Activated CD8-positive, alpha-beta T cell treated with anti-CD3 and anti-CD28 coated beads for 36 hours (primary cell): Measurements from ENCODE around the gene CYFIP1. TPM values are rescaled to one million over a fixed set of nuclear protein-coding genes. Genes with fewer than 3 reads are reported as not detected.
"Not testable (repeated sequence)": the region's sequence is repeated elsewhere in the genome, so short reads cannot be mapped to it uniquely, and the experiment has no call there.

ENCODE experiments used
- ATAC-seq: fragments of 200-7000 bp; cut with Tn5 transposase; one replicate; pipeline ENCODE4 v1.10.0; 2021; ENCODE audit warnings: mild to moderate bottlenecking, moderate library complexity
- CTCF ChIA-PET: fragments of 350-600 bp; sonication (Branson Sonifier 250); formaldehyde crosslinking; loops from one replicate; lab custom pipeline; 2021; ENCODE audit warnings: antibody characterized with exemption; lab: Charles Lee
- POLR2A ChIA-PET: fragments of 350-600 bp; sonication (Branson Sonifier 250); formaldehyde crosslinking; loops from one replicate; lab custom pipeline; 2021; ENCODE audit warnings: antibody characterized with exemption; lab: Charles Lee
- DNase-seq: peaks from one replicate; pipeline ENCODE4 v3.0.0-alpha.2; 2020
- H3K27ac Mint-ChIP-seq: one replicate; pipeline ENCODE4 v1.8.0; 2021; ENCODE audit warnings: mild to moderate bottlenecking, mixed read lengths
- H3K27me3 Mint-ChIP-seq: one replicate; pipeline ENCODE4 v1.8.0; 2021; ENCODE audit warnings: mixed read lengths
- H3K36me3 Mint-ChIP-seq: one replicate; pipeline ENCODE4 v1.8.0; 2021; ENCODE audit warnings: low read depth, mixed read lengths
- H3K4me1 Mint-ChIP-seq: one replicate; pipeline ENCODE4 v1.8.0; 2021; ENCODE audit warnings: low read depth, mixed read lengths
- H3K4me3 Mint-ChIP-seq: one replicate; pipeline ENCODE4 v1.8.0; 2021; ENCODE audit warnings: mild to moderate bottlenecking, moderate library complexity, mixed read lengths
- H3K9me3 Mint-ChIP-seq: one replicate; pipeline ENCODE4 v1.8.0; 2021; ENCODE audit warnings: mixed read lengths
- intact Hi-C: fragments of 100-400 bp; cut with micrococcal nuclease; formaldehyde crosslinking; loops from one replicate; pipeline ENCODE4 v1.10.0; 2022
- total RNA-seq, 2 experiments: library from RNA; stranded (reverse); gene quantifications; one replicate each; pipeline ENCODE4 v1.2.3, GENCODE V29; 2021
- TF ChIP-seq, protein P1 (sequence below): fragments of 200-600 bp; IDR thresholded peaks from one replicate; pipeline ENCODE4 v1.8.0; 2022; ENCODE audit warnings: antibody characterized with exemption, mild to moderate bottlenecking

The CYFIP1 gene
- total RNA-seq, 2 experiments from 2014 or later: 10.4 to 11.6 TPM

DNA sequence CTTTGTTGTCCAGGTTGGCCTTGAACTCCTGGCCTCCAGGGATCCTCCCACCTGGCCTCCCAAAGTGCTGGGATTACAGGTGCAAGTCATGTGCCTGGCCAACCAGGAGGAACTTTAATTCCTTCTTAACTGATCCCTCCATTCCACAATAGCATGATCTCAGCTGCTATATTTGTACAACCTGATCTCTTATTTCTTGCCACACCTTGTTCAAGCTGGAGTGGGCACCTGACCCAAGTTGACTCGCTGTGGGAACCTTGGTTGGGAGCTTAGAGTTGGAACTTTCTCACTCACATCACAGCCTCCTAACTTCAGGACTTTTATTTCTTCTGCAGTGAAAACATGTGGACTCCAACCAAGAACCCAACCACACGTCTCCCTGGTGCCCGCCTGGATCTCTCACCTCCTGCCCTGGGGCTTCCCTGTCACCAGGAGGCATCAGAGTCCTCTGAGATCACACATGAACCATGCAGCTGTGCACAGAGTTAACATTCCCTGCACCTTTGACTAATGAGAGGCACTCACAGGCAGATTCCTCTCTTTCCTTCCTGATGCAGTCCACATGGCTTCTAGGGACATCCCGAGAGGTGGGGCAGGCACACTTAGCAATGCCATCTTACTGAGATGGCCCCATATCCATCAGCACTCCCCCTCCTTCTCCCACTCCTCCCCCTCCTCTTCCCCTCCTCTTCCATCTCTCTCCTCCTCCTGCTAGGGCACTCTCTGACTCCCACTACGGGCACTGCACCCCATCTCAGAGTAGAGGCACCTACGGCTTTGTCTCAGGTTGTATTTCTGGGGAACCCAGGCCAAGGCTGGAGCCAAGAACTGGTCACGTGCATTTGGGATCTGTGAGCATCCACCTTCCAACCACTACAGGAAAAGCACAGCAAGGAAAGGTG, 9.7 kb upstream of the CYFIP1 start:
- Mint-ChIP-seq H3K27ac (no peak overlapping the region), H3K4me1 (no peaks in the 10 kb centered on the region), H3K36me3 (peaks cover 7% of the 10 kb centered on the region), H3K9me3 (no peaks in the 10 kb centered on the region), H3K27me3 (no peaks in the 10 kb centered on the region), H3K4me3 (no peak overlapping the region)
- DNase-seq (no peak), ATAC-seq (no peak)
- intact Hi-C loops: no loop called here
- TF ChIP-seq, protein P1, sequence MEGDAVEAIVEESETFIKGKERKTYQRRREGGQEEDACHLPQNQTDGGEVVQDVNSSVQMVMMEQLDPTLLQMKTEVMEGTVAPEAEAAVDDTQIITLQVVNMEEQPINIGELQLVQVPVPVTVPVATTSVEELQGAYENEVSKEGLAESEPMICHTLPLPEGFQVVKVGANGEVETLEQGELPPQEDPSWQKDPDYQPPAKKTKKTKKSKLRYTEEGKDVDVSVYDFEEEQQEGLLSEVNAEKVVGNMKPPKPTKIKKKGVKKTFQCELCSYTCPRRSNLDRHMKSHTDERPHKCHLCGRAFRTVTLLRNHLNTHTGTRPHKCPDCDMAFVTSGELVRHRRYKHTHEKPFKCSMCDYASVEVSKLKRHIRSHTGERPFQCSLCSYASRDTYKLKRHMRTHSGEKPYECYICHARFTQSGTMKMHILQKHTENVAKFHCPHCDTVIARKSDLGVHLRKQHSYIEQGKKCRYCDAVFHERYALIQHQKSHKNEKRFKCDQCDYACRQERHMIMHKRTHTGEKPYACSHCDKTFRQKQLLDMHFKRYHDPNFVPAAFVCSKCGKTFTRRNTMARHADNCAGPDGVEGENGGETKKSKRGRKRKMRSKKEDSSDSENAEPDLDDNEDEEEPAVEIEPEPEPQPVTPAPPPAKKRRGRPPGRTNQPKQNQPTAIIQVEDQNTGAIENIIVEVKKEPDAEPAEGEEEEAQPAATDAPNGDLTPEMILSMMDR: no peak
- ChIA-PET POLR2A (no interaction called here), CTCF (interaction anchor here (1.0 kb wide), 1 partner anchor 46 kb away, joined by 3 read pairs; no protein-coding TSS in a partner anchor)

DNA sequence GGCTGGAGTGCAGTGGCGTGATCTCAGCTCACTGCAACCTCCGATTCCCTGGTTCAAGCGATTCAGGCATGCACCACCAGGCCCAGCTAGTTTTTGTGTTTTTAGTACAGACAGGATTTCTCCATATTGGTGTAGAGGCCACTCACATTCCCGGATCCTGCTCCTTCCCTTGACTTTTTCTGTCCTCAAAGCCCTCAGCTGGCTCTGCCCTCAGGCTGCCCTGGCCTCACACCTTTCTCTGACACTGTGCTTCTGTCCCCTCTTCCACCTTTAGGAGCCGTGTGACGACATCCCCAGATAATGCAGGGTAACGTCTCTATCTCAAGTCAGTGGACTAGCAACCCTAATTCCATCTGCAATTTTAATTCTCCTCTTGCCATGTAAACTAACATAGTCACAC, 8.6 kb upstream of the CYFIP1 start:
- no peak for ATAC-seq
- intact Hi-C loops: no loop called here
- DNase-seq: no peak
- CTCF ChIA-PET: no interaction called here
- Mint-ChIP-seq H3K27ac (no peak overlapping the region), H3K4me1 (no peaks in the 10 kb centered on the region), H3K27me3 (no peaks in the 10 kb centered on the region), H3K9me3 (no peaks in the 10 kb centered on the region), H3K4me3 (no peak overlapping the region), H3K36me3 (peaks cover 5% of the 10 kb centered on the region)
- POLR2A ChIA-PET: no interaction called here
- TF ChIP-seq, protein P1: no peak

DNA sequence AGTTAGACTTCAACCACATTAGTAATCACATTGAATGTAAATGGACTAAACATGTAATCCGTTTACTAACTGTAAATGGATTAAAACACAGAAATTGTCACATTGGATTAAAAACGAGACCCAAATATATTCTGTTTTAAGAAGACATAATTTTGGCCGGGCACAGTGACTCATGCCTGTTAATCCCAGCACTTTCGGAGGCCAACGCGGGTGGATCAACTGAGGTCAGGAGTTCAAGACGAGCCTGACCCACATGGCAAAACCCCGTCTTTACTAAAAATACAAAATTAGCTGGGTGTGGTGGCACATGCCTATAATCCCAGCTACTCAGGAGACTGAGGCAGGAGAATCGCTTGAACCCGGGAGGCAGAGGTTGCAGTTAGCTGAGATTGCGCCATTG, 1.8 kb upstream of the CYFIP1 start:
- H3K36me3 Mint-ChIP-seq, H3K4me1 Mint-ChIP-seq, DNase-seq, H3K4me3 Mint-ChIP-seq, H3K27ac Mint-ChIP-seq, ATAC-seq, POLR2A ChIA-PET, intact Hi-C loops, H3K9me3 Mint-ChIP-seq: not testable (repeated sequence)
- peaks cover 12% of the 10 kb centered on the region for H3K27me3 Mint-ChIP-seq
- CTCF ChIA-PET: interaction anchor here (0.6 kb wide), 1 partner anchor 57 kb away, joined by 3 read pairs; no protein-coding TSS in a partner anchor

DNA sequence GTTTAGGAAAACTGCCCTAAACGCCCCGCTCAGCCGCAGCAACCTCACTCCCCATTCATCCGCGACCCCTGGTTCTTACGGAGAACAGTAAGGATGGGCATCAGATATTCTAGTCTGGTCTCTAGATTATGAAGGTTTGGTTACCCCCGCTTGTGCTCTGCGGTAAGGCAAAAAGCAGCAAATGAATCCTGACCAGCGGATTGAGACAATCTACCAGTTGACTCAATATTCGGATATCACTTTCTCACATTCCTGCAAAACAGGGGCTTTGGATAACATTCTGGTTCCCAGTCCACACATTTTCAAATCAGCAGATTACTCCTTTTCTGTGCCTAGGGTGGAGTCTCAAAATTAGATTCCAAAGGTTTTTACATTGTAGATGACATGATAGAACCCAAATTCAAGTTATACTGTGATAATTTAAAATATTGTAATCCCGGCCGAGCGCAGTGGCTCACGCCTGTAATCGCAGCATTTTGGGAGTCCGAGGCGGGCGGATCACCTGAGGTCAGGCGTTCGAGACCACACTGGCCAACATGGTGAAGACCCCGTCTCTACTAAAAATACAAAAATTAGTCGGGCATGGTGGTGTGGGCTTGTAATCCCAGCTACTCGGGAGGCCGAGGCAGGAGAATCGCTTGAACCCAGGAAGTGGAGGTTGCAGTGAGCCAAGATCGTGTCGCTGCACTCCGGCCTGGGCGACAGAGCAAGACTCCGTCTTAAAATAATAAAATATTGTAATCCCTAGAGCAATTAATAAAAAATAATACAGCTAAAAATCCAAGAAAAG, 1.1 kb upstream of the CYFIP1 start:
- H3K4me3 Mint-ChIP-seq: peak overlapping the region; percentile 62
- POLR2A ChIA-PET: interaction anchor here (0.6 kb wide), 1 partner anchor 58 kb away, joined by 3 read pairs; the partner anchor contains the start of gene TUBGCP5
- H3K27ac Mint-ChIP-seq: no peak overlapping the region
- H3K27me3 Mint-ChIP-seq: peaks cover 12% of the 10 kb centered on the region
- TF ChIP-seq, protein P1: no peak
- DNase-seq (no peak), ATAC-seq (no peak)
- no peaks in the 10 kb centered on the region for H3K36me3 Mint-ChIP-seq
- H3K9me3 Mint-ChIP-seq: no peaks in the 10 kb centered on the region
- peaks cover 4% of the 10 kb centered on the region for H3K4me1 Mint-ChIP-seq
- CTCF ChIA-PET: interaction anchor here (0.6 kb wide), 1 partner anchor 57 kb away, joined by 3 read pairs; no protein-coding TSS in a partner anchor
- intact Hi-C loops: no loop called here
